Mesothelial cell of epicardium (in vitro differentiated cells): ENCODE results near the gene KCNQ2. TPM values are rescaled to one million over a fixed set of nuclear protein-coding genes. Genes with fewer than 3 reads are reported as not detected.

Source experiments
- DNase-seq, 2 experiments: peaks; one replicate each; pipeline ENCODE4 v3.0.0; 2021; ENCODE audit warnings: low spot score in 2 of 2; ENCODE audit not compliant: unreplicated experiment in 2 of 2
- H3K27ac Mint-ChIP-seq: 2 replicates; pipeline ENCODE4 v1.8.0; 2021; ENCODE audit warnings: mixed read lengths
- H3K27me3 Mint-ChIP-seq: 2 replicates; pipeline ENCODE4 v1.8.0; 2021; ENCODE audit warnings: low read depth, mixed read lengths
- H3K36me3 Mint-ChIP-seq: 2 replicates; pipeline ENCODE4 v1.8.0; 2021; ENCODE audit warnings: mixed read lengths
- H3K4me1 Mint-ChIP-seq: 2 replicates; pipeline ENCODE4 v1.8.0; 2021; ENCODE audit warnings: mixed read lengths
- H3K4me3 Mint-ChIP-seq: 2 replicates; pipeline ENCODE4 v1.8.0; 2021; ENCODE audit warnings: mild to moderate bottlenecking, moderate library complexity, mixed read lengths
- H3K9me3 Mint-ChIP-seq: 2 replicates; pipeline ENCODE4 v1.8.0; 2021; ENCODE audit warnings: mixed read lengths
- total RNA-seq: library from RNA; stranded (reverse); gene quantifications from 3 replicates; pipeline ENCODE4 v1.2.1, GENCODE V29; 2021
- TF ChIP-seq, protein P1 (sequence below): fragments of 200-600 bp; sonication (generic); IDR thresholded peaks from one replicate; pipeline ENCODE4 v1.5.0; 2021; ENCODE audit warnings: antibody characterized with exemption; ENCODE audit not compliant: unreplicated experiment

KCNQ2 gene
- total RNA-seq, 1 donor from 2014 or later: 11.8 TPM

DNA sequence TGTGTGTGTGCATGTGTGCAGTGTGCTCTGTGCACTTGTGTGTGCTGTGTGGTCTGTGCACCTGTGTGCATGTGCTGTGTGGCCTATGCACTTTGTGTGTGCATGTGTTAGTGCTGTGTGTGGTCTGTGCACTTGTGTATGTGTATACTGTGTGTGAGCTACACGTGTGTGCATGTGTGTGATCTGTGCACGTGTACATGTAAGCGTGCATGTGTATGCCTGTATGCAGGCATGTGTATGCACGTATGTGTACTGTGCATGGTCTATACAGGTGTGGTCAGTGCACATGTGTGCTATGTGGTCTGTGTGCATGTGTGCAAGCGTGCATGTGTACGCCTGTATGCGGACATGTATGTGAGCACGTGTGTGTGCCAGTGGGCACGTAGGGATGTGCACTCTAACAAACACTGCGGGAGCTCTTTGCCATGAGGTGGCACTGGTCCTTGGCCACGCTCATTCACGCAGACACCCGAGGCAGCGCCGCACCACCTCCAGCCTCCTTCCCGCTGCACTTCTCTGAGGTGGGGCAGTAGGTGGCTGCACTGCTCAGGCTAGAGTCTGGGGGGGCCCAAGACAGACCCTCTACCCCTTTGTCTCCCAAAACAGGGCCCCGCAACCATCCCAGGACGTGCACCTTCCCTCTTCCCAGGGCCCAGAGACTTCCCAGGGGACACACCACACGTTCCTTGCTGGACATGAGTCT lies 68.9 kb downstream of the KCNQ2 start:
- Mint-ChIP-seq H3K27ac (no peak overlapping the region), H3K36me3 (no peaks in the 10 kb centered on the region), H3K9me3 (no peaks in the 10 kb centered on the region), H3K4me3 (no peak overlapping the region), H3K27me3 (peaks cover 22% of the 10 kb centered on the region), H3K4me1 (no peaks in the 10 kb centered on the region)
- DNase-seq: no peak
- TF ChIP-seq, protein P1, sequence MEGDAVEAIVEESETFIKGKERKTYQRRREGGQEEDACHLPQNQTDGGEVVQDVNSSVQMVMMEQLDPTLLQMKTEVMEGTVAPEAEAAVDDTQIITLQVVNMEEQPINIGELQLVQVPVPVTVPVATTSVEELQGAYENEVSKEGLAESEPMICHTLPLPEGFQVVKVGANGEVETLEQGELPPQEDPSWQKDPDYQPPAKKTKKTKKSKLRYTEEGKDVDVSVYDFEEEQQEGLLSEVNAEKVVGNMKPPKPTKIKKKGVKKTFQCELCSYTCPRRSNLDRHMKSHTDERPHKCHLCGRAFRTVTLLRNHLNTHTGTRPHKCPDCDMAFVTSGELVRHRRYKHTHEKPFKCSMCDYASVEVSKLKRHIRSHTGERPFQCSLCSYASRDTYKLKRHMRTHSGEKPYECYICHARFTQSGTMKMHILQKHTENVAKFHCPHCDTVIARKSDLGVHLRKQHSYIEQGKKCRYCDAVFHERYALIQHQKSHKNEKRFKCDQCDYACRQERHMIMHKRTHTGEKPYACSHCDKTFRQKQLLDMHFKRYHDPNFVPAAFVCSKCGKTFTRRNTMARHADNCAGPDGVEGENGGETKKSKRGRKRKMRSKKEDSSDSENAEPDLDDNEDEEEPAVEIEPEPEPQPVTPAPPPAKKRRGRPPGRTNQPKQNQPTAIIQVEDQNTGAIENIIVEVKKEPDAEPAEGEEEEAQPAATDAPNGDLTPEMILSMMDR: no peak

DNA sequence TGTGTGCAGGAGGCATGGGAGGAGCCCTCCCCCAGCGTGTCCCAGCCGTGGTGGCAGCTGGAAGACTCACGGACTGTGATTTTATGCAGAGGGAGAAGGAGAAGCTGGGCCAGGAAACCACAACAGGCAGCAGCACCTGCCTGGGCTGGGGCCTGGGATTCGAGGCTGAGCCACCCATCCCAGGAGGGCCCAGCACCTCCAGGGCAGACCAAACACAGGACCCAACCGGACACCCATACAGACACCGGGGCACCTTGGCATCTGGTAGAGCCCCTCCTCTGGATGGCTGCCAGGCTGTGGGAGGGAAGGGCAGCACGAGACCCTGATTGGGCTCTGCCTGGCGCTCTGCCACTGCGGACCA lies 69.6 kb downstream of the KCNQ2 start:
- Mint-ChIP-seq H3K27ac (no peak overlapping the region), H3K4me3 (no peak overlapping the region)

DNA sequence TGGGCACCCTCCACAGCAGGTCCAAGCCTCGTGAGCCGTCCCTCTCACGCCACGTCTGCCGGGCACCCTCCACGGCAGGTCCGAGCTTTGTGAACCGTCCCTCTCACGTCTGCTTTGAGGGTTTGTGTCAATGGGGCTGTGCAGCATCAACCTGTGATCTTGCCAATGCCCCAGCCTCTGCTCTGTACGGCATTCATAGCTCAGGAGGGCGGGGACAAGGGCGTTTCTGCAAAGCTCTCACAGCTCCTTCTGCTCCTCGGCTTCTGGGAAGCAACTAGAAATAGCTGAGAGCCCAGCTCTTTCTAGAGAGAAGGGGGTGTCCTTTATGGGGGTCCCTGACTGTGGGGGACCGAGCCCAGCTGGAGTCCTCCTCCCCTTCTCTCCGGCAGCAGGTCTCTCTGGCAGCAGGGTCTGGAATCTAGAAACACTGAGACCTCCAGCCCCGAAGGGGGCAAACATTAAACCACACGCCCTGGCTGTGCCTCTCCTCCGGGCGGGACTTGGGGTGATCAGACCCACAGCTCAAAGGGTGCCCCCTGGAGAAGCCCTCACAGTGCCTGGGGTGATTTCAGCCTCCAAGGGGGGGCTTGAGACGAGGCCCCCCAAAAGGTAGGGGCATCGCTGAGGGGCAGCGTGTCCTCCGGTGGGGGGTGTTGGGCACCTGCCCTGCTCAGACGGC lies 70.1 kb downstream of the KCNQ2 start:
- Mint-ChIP-seq H3K27me3 (peaks cover 30% of the 10 kb centered on the region), H3K9me3 (no peaks in the 10 kb centered on the region), H3K27ac (no peak overlapping the region), H3K4me1 (no peaks in the 10 kb centered on the region), H3K4me3 (no peak overlapping the region), H3K36me3 (no peaks in the 10 kb centered on the region)
- DNase-seq: no peak
- TF ChIP-seq, protein P1: no peak

More for the DNA sequence above, 69.6 kb downstream of the KCNQ2 start:
- DNase-seq: no peak
- Mint-ChIP-seq H3K4me1 (no peaks in the 10 kb centered on the region), H3K27me3 (peaks cover 25% of the 10 kb centered on the region), H3K36me3 (no peaks in the 10 kb centered on the region), H3K9me3 (no peaks in the 10 kb centered on the region)
- TF ChIP-seq, protein P1: no peak

DNA sequence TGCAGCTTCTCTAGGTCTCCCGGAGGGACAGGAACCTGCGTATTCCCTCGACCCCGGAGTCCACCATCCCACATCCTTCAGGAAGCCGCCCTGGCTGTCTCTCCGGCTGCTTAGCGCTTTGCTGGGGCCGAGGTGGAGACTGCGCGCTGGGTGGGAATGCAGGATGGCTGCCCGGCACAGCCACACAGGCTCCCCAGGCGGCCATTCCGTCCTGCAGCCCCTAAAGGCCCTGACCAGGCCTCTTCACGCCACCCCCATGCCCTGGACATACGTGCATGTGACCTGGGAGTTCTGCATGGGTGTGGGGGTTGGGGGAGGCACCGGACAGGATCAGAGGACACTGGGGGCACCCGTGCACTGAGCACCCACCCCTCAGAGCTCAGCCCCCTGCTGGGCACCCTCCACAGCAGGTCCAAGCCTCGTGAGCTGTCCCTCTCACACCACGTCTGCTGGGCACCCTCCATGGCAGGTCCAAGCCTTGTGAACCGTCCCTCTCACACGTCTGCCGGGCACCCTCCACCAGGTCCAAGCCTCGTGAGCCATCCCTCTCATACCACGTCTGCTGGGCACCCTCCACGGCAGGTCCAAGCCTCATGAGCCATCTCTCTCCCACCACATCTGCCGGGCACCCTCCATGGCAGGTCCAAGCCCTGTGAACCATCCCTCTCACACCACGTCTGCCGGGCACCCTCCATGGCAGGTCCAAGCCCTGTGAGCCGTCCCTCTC lies 70.9 kb downstream of the KCNQ2 start:
- Mint-ChIP-seq H3K36me3 (no peaks in the 10 kb centered on the region), H3K9me3 (no peaks in the 10 kb centered on the region), H3K4me1 (no peaks in the 10 kb centered on the region), H3K27ac (no peak overlapping the region), H3K4me3 (no peak overlapping the region), H3K27me3 (peaks cover 38% of the 10 kb centered on the region)
- TF ChIP-seq, protein P1: no peak
- no peak for DNase-seq

DNA sequence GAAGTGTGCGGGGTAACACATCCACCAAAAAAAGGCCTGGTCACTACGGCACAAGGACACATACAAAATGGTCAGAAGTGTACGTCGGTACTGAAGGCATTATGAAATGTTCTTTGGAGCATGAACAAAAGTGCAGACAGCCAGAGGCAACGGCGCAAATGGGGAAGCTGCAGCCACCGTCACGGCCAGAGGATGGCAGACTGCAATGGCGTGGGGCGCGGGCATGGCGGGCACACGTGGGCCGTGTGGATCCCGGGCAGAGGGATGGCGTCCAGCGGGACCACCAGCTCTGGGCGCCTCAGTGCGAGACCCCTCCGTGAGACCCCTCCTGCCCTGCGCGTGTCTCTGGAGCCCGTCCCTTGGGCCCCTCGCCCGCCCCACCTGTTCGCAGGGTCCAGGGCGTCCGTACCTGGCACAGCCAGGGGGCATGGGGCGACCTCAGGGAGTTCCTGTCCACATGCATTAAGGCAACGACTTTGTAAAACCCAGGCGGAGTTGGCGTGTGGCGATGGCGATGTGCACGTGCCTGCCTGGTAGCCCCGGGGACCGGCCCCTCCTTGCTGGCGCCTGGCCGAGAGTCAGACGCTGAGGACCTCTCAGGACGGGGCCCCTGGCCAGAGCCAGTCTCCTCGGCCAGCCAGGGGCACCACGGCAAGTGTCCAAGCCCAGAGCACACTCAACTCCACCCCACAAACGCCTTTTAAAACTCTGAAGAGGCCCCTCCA lies 71.8 kb downstream of the KCNQ2 start:
- no peaks in the 10 kb centered on the region for H3K36me3 Mint-ChIP-seq
- H3K27me3 Mint-ChIP-seq: peaks cover 42% of the 10 kb centered on the region
- TF ChIP-seq, protein P1: no peak
- DNase-seq: no peak
- no peaks in the 10 kb centered on the region for H3K4me1 Mint-ChIP-seq
- no peaks in the 10 kb centered on the region for H3K9me3 Mint-ChIP-seq
- H3K27ac Mint-ChIP-seq: no peak overlapping the region
- H3K4me3 Mint-ChIP-seq: no peak overlapping the region
